Colonic mucosa (tissue), 4 donors: ENCODE data around the gene METRNL. TPM values are rescaled to one million over a fixed set of nuclear protein-coding genes. Genes with fewer than 3 reads are reported as not detected.

Experiments used
- DNase-seq: peaks from one replicate; pipeline ENCODE4 v3.0.0-alpha.2; 2020
- H3K27ac ChIP-seq: fragments of 200-600 bp; one replicate; pipeline ENCODE4 v1.8.0; 2021
- H3K27me3 ChIP-seq: fragments of 200-600 bp; one replicate; pipeline ENCODE4 v1.8.0; 2021
- H3K36me3 ChIP-seq: fragments of 200-600 bp; one replicate; pipeline ENCODE4 v1.8.0; 2021
- H3K4me1 ChIP-seq: fragments of 200-600 bp; one replicate; pipeline ENCODE4 v1.8.0; 2021; ENCODE audit warnings: mild to moderate bottlenecking
- H3K4me3 ChIP-seq: fragments of 200-600 bp; one replicate; pipeline ENCODE4 v1.8.0; 2021
- H3K9ac ChIP-seq, 2 donors: one replicate each; pipeline ENCODE4 v1.7.0; 2013; ENCODE audit warnings: control low read depth in 2 of 2, low read depth in 2 of 2, low read length in 2 of 2
- H3K9me3 ChIP-seq: fragments of 200-600 bp; one replicate; pipeline ENCODE4 v1.8.0; 2021
- intact Hi-C: fragments of 100-400 bp; cut with DNase I; formaldehyde crosslinking; loops from one replicate; pipeline ENCODE4 v1.14.1; 2022
- total RNA-seq, 2 donors: library from RNA; stranded (reverse); fragmentation: NEBNext Ultra II Directional in 1 of 2; extraction: Animal tissue kit (Norgen Biotek cat#: 25700) in 1 of 2; gene quantifications; one replicate each; pipeline ENCODE4 v1.2.1, GENCODE V29; 2021
- TF ChIP-seq, protein P1 (sequence below): fragments of 200-600 bp; IDR thresholded peaks from one replicate; pipeline ENCODE4 v1.8.0; 2022; ENCODE audit warnings: antibody characterized with exemption, mild to moderate bottlenecking
- donor health status: healthy.
- donor health status: DM: no; HTN: no; CAD: no.
- donor health status: DM: no; HTN: no; CAD: no.

The METRNL gene
- total RNA-seq, 2 donors from 2014 or later = 84.2 to 87.2 TPM

DNA sequence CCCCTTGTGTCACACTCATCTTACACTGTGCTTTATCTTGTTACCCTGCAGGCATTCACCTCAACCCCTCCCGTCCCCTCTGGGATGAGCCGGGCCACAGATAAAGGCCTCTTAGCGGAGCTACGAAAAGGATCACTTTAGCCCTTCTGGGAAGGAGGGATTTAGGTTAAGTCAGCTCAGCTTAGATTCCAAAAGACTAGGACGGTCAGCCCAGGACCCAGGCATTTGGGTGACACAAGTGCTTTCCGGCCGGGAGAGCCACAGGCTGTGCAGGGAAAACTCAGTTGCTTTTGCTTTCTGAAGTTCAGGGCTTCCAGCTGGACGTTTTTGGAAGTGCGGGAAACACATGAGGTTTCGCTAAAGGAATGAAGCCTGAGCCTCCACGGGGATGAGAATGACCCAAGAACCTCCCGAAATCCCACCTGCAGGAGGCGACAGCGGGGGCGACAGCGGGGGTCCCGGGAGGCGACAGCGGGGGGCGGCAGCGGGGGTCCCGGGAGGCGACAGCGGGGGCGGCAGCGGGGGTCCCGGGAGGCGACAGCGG is 11.6 kb upstream of the METRNL start:
- Histone ChIP-seq H3K36me3 (no peaks in the 10 kb centered on the region), H3K27ac (no peak overlapping the region), H3K4me3 (no peak overlapping the region), H3K9ac (no peak overlapping the region), H3K27me3 (no peaks in the 10 kb centered on the region), H3K9me3 (no peaks in the 10 kb centered on the region), H3K4me1 (no peaks in the 10 kb centered on the region)
- TF ChIP-seq, protein P1, sequence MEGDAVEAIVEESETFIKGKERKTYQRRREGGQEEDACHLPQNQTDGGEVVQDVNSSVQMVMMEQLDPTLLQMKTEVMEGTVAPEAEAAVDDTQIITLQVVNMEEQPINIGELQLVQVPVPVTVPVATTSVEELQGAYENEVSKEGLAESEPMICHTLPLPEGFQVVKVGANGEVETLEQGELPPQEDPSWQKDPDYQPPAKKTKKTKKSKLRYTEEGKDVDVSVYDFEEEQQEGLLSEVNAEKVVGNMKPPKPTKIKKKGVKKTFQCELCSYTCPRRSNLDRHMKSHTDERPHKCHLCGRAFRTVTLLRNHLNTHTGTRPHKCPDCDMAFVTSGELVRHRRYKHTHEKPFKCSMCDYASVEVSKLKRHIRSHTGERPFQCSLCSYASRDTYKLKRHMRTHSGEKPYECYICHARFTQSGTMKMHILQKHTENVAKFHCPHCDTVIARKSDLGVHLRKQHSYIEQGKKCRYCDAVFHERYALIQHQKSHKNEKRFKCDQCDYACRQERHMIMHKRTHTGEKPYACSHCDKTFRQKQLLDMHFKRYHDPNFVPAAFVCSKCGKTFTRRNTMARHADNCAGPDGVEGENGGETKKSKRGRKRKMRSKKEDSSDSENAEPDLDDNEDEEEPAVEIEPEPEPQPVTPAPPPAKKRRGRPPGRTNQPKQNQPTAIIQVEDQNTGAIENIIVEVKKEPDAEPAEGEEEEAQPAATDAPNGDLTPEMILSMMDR = no peak
- no peak for DNase-seq
- intact Hi-C loops = no loop called here

- no peak for DNase-seq
- Histone ChIP-seq H3K9ac (no peak overlapping the region), H3K4me1 (no peaks in the 10 kb centered on the region), H3K9me3 (no peaks in the 10 kb centered on the region), H3K36me3 (no peaks in the 10 kb centered on the region), H3K27me3 (no peaks in the 10 kb centered on the region), H3K27ac (no peak overlapping the region), H3K4me3 (no peak overlapping the region)
- TF ChIP-seq, protein P1 = no peak
- intact Hi-C loops = no loop called here
These were observed 10.5 kb upstream of the METRNL start for GRCh38 chr17:83068641-83069570.

DNA sequence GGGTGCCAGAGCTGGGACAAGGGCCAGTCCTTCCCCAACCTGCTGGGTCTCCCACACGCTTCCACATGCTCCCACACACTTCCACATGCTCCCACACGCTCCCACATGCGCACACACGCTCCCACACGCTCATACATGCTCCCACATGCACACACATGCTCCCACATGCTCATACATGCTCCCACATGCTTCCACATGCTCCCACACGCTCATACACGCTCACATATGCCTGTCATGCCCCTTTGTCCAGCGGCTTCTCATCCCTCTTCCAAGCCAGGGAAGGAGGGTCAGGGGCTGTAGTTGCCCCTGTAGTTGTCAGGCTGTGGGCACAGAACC is 9.9 kb upstream of the METRNL start:
- Histone ChIP-seq H3K4me3 (no peak overlapping the region), H3K4me1 (no peaks in the 10 kb centered on the region), H3K9ac (no peak overlapping the region), H3K9me3 (no peaks in the 10 kb centered on the region), H3K27ac (no peak overlapping the region), H3K36me3 (no peaks in the 10 kb centered on the region), H3K27me3 (no peaks in the 10 kb centered on the region)
- intact Hi-C loops = no loop called here
- TF ChIP-seq, protein P1 = no peak
- no peak for DNase-seq

- intact Hi-C loops = no loop called here
- H3K27me3 ChIP-seq = no peaks in the 10 kb centered on the region
- no peaks in the 10 kb centered on the region for H3K9me3 ChIP-seq
- no peak overlapping the region for H3K4me3 ChIP-seq
- H3K9ac ChIP-seq = no peak overlapping the region
- TF ChIP-seq, protein P1 = no peak
- no peak overlapping the region for H3K27ac ChIP-seq
- no peaks in the 10 kb centered on the region for H3K36me3 ChIP-seq
- no peaks in the 10 kb centered on the region for H3K4me1 ChIP-seq
- DNase-seq = no peak
These were observed 9.3 kb upstream of the METRNL start for GRCh38 chr17:83069931-83070742.

GRCh38 chr17:83070800-83071341 is 8.5 kb upstream of the METRNL start:
- Histone ChIP-seq H3K9ac (no peak overlapping the region), H3K36me3 (no peaks in the 10 kb centered on the region), H3K4me1 (no peaks in the 10 kb centered on the region), H3K9me3 (no peaks in the 10 kb centered on the region), H3K4me3 (no peak overlapping the region), H3K27me3 (no peaks in the 10 kb centered on the region), H3K27ac (no peak overlapping the region)
- TF ChIP-seq, protein P1 = no peak
- intact Hi-C loops = no loop called here
- no peak for DNase-seq
